GM06990 (cell line): ENCODE data around the gene RPS16.
"Not testable (repeated sequence)": the region's sequence is repeated elsewhere in the genome, so short reads cannot be mapped to it uniquely, and the experiment has no call there.

ENCODE experiments used
- DNase-seq: peaks from one replicate; pipeline ENCODE4 v3.0.0-alpha.2; 2011; ENCODE audit not compliant: insufficient read length; ENCODE audit errors: extremely low read depth
- H3K27me3 ChIP-seq: replicated peaks from 2 replicates; pipeline ENCODE4 v1.6.0; 2011; ENCODE audit warnings: low read length; ENCODE audit not compliant: control insufficient read depth, insufficient read depth
- H3K36me3 ChIP-seq: 2 replicates; pipeline ENCODE4 v1.5.1; 2011; ENCODE audit warnings: low read length; ENCODE audit not compliant: control insufficient read depth, insufficient read depth
- H3K4me3 ChIP-seq: replicated peaks from 2 replicates; pipeline ENCODE4 v1.5.1; 2011; ENCODE audit warnings: low read depth, mild to moderate bottlenecking, control low read depth, low read length
- CTCF ChIP-seq: IDR thresholded peaks from 2 replicates; pipeline ENCODE4 v1.5.1; 2011; ENCODE audit warnings: low read length, control low read depth, mild to moderate bottlenecking, inconsistent platforms; ENCODE audit not compliant: insufficient read depth, poor library complexity, severe bottlenecking

Gene RPS16

DNA sequence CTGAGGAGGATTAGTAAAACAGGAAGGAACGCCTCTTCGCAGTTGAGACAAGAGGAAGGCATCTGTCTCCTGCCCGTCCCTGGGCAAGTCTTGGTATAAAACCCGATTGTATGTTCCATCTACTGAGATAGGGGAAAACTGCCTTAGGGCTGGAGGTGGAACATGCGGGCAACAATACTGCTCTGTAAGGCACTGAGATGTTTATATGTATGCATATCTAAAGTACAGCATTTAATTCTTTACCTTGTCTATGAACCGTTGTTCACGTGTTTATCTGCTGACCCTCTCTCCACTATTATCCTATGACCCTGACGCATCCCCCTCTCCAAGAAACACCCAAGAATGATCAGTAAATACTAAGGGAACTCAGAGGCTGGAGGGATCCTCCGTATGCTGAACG, 44.2 kb upstream of the RPS16 start:
- peaks cover 12% of the 10 kb centered on the region for H3K36me3 ChIP-seq
- H3K4me3 ChIP-seq = peak overlapping the region; percentile 77
- no peak for DNase-seq
- no peak for TF ChIP-seq CTCF
- H3K27me3 ChIP-seq = no peaks in the 10 kb centered on the region

- DNase-seq, H3K4me3 ChIP-seq, H3K27me3 ChIP-seq: not testable (repeated sequence)
- peaks cover 17% of the 10 kb centered on the region for H3K36me3 ChIP-seq
These were observed 43.6 kb upstream of the RPS16 start for GRCh38 chr19:39479319-39479801.

DNA sequence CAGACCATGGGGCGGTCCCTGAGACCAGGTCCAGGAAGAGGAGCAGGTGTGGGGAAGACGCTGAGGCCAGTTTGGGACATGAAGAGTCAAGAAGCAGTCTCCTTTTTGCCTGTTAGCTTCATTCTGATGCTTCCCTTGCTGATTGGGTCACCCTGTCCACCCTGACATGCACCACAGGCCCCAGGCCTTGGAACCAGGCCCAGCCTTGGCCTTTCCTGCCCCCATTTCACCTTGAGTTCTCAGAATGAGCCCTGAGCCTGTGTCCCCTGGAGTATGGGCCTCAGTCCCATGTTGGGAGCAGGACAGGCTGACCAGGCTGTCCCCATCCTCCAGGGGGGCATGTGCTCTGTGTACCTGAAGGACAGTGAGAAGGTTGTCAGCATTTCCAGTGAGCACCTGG, 40.0 kb upstream of the RPS16 start:
- DNase-seq = no peak
- H3K27me3 ChIP-seq = no peaks in the 10 kb centered on the region
- no peak overlapping the region for H3K4me3 ChIP-seq
- peaks cover 45% of the 10 kb centered on the region for H3K36me3 ChIP-seq
- no peak for TF ChIP-seq CTCF

- peak; percentile 43 for DNase-seq
- no peaks in the 10 kb centered on the region for H3K27me3 ChIP-seq
- TF ChIP-seq CTCF = peak; percentile 94
- no peak overlapping the region for H3K4me3 ChIP-seq
- peaks cover 59% of the 10 kb centered on the region for H3K36me3 ChIP-seq
These were observed 38.4 kb upstream of the RPS16 start for GRCh38 chr19:39474139-39474620.

GRCh38 chr19:39473443-39473960, 37.8 kb upstream of the RPS16 start:
- no peak for DNase-seq
- Histone ChIP-seq H3K36me3 (peaks cover 66% of the 10 kb centered on the region), H3K4me3 (no peak overlapping the region), H3K27me3 (no peaks in the 10 kb centered on the region)
- no peak for TF ChIP-seq CTCF

DNA sequence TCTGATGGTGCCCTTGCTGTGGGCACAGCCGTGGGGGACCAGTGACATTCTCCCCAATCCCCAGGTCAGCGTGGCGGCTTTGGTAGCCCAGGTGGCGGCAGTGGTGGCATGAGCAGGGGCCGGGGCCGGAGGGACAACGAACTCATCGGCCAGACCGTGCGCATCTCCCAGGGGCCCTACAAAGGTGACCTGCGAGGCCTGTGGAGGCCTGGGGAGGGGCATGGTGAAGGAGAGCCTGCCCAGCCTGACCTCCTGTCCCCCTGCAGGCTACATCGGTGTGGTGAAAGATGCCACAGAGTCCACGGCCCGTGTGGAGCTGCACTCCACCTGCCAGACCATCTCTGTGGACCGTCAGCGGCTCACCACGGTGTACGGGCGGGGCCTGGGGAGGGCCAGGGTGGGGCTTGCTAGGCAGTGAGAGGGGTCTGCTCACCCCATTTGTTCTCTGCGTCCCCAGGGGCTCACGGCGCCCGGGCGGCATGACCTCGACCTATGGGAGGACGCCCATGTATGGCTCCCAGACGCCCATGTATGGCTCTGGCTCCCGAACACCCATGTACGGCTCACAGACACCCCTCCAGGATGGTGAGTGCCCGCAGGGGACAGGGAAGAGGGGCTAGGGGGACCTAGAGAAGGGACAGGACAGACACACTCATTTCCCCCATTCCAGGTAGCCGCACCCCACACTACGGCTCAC, 37.1 kb upstream of the RPS16 start:
- no peak for TF ChIP-seq CTCF
- Histone ChIP-seq H3K36me3 (peaks cover 70% of the 10 kb centered on the region), H3K27me3 (no peaks in the 10 kb centered on the region), H3K4me3 (no peak overlapping the region)
- no peak for DNase-seq
